ENCODE data around the gene TUBB8B. TPM values are rescaled to one million over a fixed set of nuclear protein-coding genes. Genes with fewer than 3 reads are reported as not detected.

Gene TUBB8B
- total RNA-seq, 2 experiments from 2014 or later = not detected

Other genes with a start within 250 kb of the TUBB8B start
- 10 to 100 TPM; 63.4 to 64.4 TPM for gene USP14, start 108.9 kb upstream of the TUBB8B start, total RNA-seq
- 10 to 100 TPM; 42.2 to 43.1 TPM for gene THOC1, start 218.4 kb upstream of the TUBB8B start, total RNA-seq

Data from activated CD4-positive, alpha-beta memory T cell treated with anti-CD3 and anti-CD28 coated beads, Interleukin-2, amount 10 ng/mL, durations not matched to agents 7 days and 5 days (primary cell).